ENCODE data around the gene C1orf50. TPM values are rescaled to one million over a fixed set of nuclear protein-coding genes. Genes with fewer than 3 reads are reported as not detected.

C1orf50 gene
- total and polyA plus RNA-seq, 2 donors from 2014 or later = 7.5 to 14.6 TPM

GRCh38 chr1:42817976-42818375 lies 50.9 kb downstream of the C1orf50 start:
- Histone ChIP-seq H3K9me3 (ENCODE audit: control insufficient read depth in 2 of 3, insufficient read depth in 1 of 3, low read length in 3 of 3) (no peaks in the 10 kb centered on the region), H3K27ac (ENCODE audit: low read depth in 2 of 2, low read length in 2 of 2) (no peak overlapping the region), H3K4me1 (ENCODE audit: control insufficient read depth in 2 of 3, insufficient read depth in 2 of 3, low read depth in 1 of 3, low read length in 3 of 3) (peaks cover 0 to 24% (median 12%) of the 10 kb centered on the region in 3 donors), H3K36me3 (ENCODE audit: control insufficient read depth in 2 of 3, insufficient read depth in 3 of 3, low read length in 3 of 3) (peaks cover 0 to 2% (median 0%) of the 10 kb centered on the region in 3 donors), H3K4me3 (ENCODE audit: low read length in 3 of 3) (peak overlapping the region in 2 of 3 donors; percentile 81 to 86), H3K9ac (ENCODE audit: low read length in 3 of 3) (peak overlapping the region in 1 of 3 donors; percentile 73), H3K27me3 (ENCODE audit: control insufficient read depth, insufficient read depth, low read length) (no peaks in the 10 kb centered on the region)
- DNase-seq = no peak
- intact Hi-C loops (cut with DNase I) = no loop called here
- no peak for TF ChIP-seq CTCF (IDR thresholded peaks at IDR 0.05; ENCODE audit: borderline replicate concordance, extremely low read depth, insufficient read depth)
- no peak for FAIRE-seq

DNA sequence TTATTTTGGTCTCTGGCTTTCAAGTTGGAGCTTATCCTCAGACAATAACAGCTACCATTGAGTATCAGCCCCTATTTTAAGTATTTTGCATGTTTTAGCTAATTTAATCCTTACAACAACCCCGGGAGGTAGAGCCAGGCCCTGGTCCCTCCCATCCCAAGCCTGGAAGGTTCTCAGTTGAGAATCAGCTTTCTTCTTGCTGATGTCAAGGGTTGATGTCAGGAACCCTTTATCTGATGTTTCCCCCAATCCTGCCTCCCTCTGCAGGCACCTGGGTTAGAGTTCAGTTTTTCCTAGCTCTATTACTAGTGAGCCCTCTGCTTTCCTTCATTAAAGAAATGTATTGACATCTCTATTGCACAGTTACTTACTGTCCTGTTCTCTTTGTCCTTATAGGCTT lies 53.8 kb downstream of the C1orf50 start:
- no peak for FAIRE-seq
- H3K27ac ChIP-seq (ENCODE audit: low read depth in 2 of 2, low read length in 2 of 2) = no peak overlapping the region
- no peaks in the 10 kb centered on the region for H3K9me3 ChIP-seq (ENCODE audit: control insufficient read depth in 2 of 3, insufficient read depth in 1 of 3, low read length in 3 of 3)
- H3K36me3 ChIP-seq (ENCODE audit: control insufficient read depth in 2 of 3, insufficient read depth in 3 of 3, low read length in 3 of 3) = no peaks in the 10 kb centered on the region
- no peaks in the 10 kb centered on the region for H3K27me3 ChIP-seq (ENCODE audit: control insufficient read depth, insufficient read depth, low read length)
- TF ChIP-seq CTCF (IDR thresholded peaks at IDR 0.05; ENCODE audit: borderline replicate concordance, extremely low read depth, insufficient read depth) = no peak
- intact Hi-C loops (cut with DNase I) = no loop called here
- H3K4me1 ChIP-seq (ENCODE audit: control insufficient read depth in 2 of 3, insufficient read depth in 2 of 3, low read depth in 1 of 3, low read length in 3 of 3) = peaks cover 0 to 22% (median 12%) of the 10 kb centered on the region in 3 donors
- no peak for DNase-seq
- H3K9ac ChIP-seq (ENCODE audit: low read length in 3 of 3) = no peak overlapping the region
- no peak overlapping the region for H3K4me3 ChIP-seq (ENCODE audit: low read length in 3 of 3)

- FAIRE-seq = no peak
- DNase-seq = no peak
- Histone ChIP-seq H3K27me3 (ENCODE audit: control insufficient read depth, insufficient read depth, low read length) (no peaks in the 10 kb centered on the region), H3K9me3 (ENCODE audit: control insufficient read depth in 2 of 3, insufficient read depth in 1 of 3, low read length in 3 of 3) (no peaks in the 10 kb centered on the region), H3K36me3 (ENCODE audit: control insufficient read depth in 2 of 3, insufficient read depth in 3 of 3, low read length in 3 of 3) (no peaks in the 10 kb centered on the region), H3K27ac (ENCODE audit: low read depth in 2 of 2, low read length in 2 of 2) (no peak overlapping the region), H3K4me1 (ENCODE audit: control insufficient read depth in 2 of 3, insufficient read depth in 2 of 3, low read depth in 1 of 3, low read length in 3 of 3) (peaks cover 0 to 17% (median 6%) of the 10 kb centered on the region in 3 donors), H3K4me3 (ENCODE audit: low read length in 3 of 3) (no peak overlapping the region), H3K9ac (ENCODE audit: low read length in 3 of 3) (no peak overlapping the region)
- intact Hi-C loops (cut with DNase I) = no loop called here
- TF ChIP-seq CTCF (IDR thresholded peaks at IDR 0.05; ENCODE audit: borderline replicate concordance, extremely low read depth, insufficient read depth) = no peak
These were observed 54.6 kb downstream of the C1orf50 start for GRCh38 chr1:42821690-42822089.
